Right renal cortex interstitium (tissue), 3 donors: ENCODE data around the gene PDE6D. TPM values are rescaled to one million over a fixed set of nuclear protein-coding genes. Genes with fewer than 3 reads are reported as not detected.

Experiments used
- DNase-seq, 3 donors: peaks; one replicate each; pipeline ENCODE4 v3.0.0-alpha.2; 2013; ENCODE audit warnings: low read depth in 3 of 3, low spot score in 2 of 3
- polyA plus RNA-seq, 3 donors: library from polyadenylated mRNA; unstranded; fragments of 120-200 nt; gene quantifications; one replicate each; pipeline ENCODE4 v1.2.1, GENCODE V29; 2013; ENCODE audit not compliant: insufficient read length in 3 of 3

PDE6D gene
- polyA plus RNA-seq, 3 donors: 26.6 to 28.2 (median 27.8) TPM

DNA sequence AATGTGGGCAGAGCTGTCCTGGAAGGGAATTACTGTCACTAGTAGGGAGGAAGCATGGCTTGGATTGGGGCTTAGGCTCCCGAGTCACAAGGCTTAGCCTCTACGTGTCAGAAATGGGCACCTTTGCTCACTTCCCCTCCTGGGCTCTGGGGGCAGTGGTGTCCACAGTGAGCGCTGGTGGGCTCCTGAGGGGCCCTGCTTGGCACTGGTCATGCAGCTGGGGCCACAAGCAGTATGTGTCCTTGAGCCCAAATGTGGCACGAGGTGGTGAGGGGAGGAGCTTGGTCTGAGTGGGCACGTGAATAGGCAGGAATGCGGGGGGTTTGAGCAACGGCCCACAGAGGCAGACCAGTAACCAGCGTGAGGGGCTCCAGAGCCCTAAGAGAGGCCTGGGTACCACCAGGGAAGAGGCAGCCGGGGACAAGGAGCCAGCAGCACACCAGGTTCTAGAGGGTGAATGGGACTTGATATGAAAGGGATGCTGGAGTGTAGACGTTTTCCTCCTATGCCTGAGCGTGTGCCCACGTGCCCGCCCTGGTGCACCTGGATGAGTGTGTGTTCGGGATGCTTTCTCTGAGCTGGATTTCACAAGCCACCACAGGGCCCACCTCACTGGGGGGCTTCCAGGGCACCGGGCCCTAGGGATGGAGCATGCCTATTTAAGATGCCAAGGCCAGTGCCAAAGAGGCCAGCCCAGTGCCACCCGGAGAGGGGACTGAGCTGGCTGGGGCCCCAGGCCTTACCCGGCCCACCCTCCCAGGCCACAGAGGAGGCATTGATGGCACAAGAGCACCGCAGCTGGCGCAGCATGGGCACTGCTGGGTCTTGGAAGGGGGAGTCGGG lies 95.5 kb downstream of the PDE6D start:
- no peak for DNase-seq

GRCh38 chr2:231684314-231685223 lies 96.5 kb downstream of the PDE6D start:
- DNase-seq: no peak

DNA sequence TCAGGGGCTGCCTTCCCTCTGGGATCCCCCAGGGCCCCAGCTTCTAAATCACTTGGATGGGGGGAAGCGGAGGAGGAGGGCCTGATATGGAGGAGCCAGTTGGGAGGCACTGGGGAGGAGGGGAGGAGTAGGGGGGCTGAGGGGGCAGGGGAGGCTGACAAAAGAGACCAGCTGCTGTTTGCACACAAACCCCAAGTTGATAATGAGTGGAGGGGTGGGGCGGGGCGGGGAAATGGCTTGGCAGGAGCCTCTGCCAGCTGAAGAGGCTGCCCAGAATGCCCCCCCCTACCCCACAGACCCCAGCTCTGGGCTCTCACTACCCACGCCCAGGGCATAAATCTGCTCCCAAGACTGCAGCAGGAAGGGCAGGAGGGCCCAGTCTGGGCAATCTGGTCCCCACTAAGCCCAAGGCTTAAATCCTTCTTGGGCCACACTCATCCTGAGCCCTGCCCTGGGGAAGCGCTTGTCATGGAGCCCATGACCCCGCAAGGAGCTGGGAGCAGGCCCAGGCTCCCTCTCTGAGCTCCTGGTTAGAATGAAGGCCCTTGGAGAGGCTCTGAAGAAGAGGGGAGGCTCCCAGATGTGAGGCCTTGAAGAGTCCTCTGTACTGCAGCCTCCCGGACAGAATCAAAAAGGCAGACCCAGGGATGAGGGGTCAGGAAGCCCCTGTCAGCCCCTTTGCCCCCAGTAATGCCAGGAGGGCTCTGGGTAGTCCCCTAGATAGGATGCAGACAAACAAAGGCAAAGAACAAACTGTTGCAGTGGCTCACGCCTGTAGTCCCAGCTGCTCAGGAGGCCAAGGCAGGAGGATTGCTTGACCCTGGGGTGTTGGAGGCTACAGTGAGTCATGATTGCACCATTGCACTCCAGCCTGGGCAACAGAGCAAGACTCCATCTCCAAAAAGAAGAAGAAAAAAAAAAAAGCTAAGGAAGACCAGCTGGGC lies 97.5 kb downstream of the PDE6D start:
- DNase-seq: no peak

DNA sequence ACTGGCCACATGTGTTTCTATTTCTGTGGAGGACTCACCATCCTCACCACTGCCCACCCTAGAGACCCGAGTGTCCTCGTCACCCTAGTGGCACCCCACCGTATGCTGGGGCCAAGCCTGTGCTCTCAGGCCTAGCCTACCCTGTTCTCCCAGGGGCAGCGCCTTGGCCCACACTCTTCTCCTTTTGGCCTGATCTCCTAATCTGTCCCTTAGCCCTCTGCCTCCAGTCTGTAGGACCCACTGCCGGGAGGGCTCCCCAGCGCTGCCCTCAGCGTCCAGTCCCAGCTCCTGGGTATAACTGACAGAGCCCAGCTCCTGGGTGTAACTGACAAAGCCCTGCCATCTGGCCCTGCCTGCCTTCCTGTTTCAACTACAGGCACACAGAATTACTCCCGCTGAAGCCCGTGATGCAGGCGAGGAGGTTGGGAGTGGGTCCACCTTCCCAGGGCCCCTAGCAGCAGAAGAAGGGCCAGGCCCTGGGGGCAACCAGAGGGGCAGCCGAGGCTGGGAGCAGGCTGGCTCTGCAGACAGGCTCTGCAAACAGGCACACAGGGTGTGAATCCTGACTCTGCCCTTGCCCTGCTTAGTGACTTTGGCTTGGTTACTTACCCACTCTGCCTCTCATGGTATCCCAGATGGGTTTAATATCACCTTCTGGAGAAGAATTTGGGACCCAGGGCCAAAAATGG lies 98.3 kb downstream of the PDE6D start:
- no peak for DNase-seq

Other genes starting within 250 kb of the PDE6D start
- not detected for gene TEX44, start 188.4 kb downstream of the PDE6D start, polyA plus RNA-seq
- gene PTMA, start 72.8 kb downstream of the PDE6D start, polyA plus RNA-seq: 1,000 to 10,000 TPM; 2,106 to 2,317 (median 2,301) TPM
- 10 to 100 TPM; 49.2 to 52.7 (median 52.6) TPM for gene COPS7B, start 5.2 kb upstream of the PDE6D start, polyA plus RNA-seq
- gene NPPC, start 145.1 kb upstream of the PDE6D start, polyA plus RNA-seq: under 1 TPM; 0.24 to 0.57 (median 0.40) TPM
- gene DIS3L2, start 180.4 kb upstream of the PDE6D start, polyA plus RNA-seq: 10 to 100 TPM; 31.3 to 35.4 (median 33.2) TPM